IPS-NIHi11 (cell line): ENCODE data around the gene RNF40.

Experiments used
- DNase-seq: peaks from one replicate; pipeline ENCODE4 v3.0.0; 2012; ENCODE audit warnings: mixed read lengths, low spot score

RNF40 gene

GRCh38 chr16:30761928-30762902 is at the start of gene RNF40, which contains the start of gene CFAP119:
RNF40 (plus strand) TSS chr16:30762322; CDS start chr16:30762546, 224 bp downstream.
CFAP119 (minus strand) TSS chr16:30762062; CDS start chr16:30761748, 314 bp downstream.
- DNase-seq = peak; percentile 100

- no peak for DNase-seq
These were observed 46.2 kb upstream of the RNF40 start for GRCh38 chr16:30715750-30716445.

- DNase-seq = no peak
These were observed 42.0 kb upstream of the RNF40 start for GRCh38 chr16:30720086-30720485.

- DNase-seq = no peak
These were observed 41.4 kb upstream of the RNF40 start for GRCh38 chr16:30720694-30721093.

- DNase-seq = no peak
These were observed 41.0 kb upstream of the RNF40 start for GRCh38 chr16:30721167-30721566.

GRCh38 chr16:30721606-30722005 is 40.5 kb upstream of the RNF40 start:
- DNase-seq = no peak

GRCh38 chr16:30722443-30722842 is 39.7 kb upstream of the RNF40 start:
- peak; percentile 37 for DNase-seq

- DNase-seq = no peak
These were observed 39.2 kb upstream of the RNF40 start for GRCh38 chr16:30722916-30723315.

- no peak for DNase-seq
These were observed 38.3 kb upstream of the RNF40 start for GRCh38 chr16:30723725-30724355.

GRCh38 chr16:30724641-30725417 is 37.3 kb upstream of the RNF40 start:
- DNase-seq = no peak

- DNase-seq = no peak
These were observed 36.7 kb upstream of the RNF40 start for GRCh38 chr16:30725418-30725792.

GRCh38 chr16:30728321-30728720 is 33.8 kb upstream of the RNF40 start:
- DNase-seq = no peak

GRCh38 chr16:30728899-30729672 is 33.0 kb upstream of the RNF40 start:
- no peak for DNase-seq

GRCh38 chr16:30731411-30731810 is 30.7 kb upstream of the RNF40 start:
- DNase-seq = no peak

- no peak for DNase-seq
These were observed 24.9 kb upstream of the RNF40 start for GRCh38 chr16:30736995-30737793.

GRCh38 chr16:30737794-30738648 is 24.1 kb upstream of the RNF40 start:
- DNase-seq = no peak

- DNase-seq = no peak
These were observed 22.9 kb upstream of the RNF40 start for GRCh38 chr16:30738984-30739951.
